Subcutaneous adipose tissue (tissue), 4 donors: ENCODE measurements around the gene DNM3. TPM values are rescaled to one million over a fixed set of nuclear protein-coding genes. Genes with fewer than 3 reads are reported as not detected.

Experiments used
- CTCF ChIP-seq: fragments of 450-650 bp; IDR thresholded peaks from one replicate; pipeline ENCODE4 v1.5.1; 2016; ENCODE audit warnings: low read depth, mild to moderate bottlenecking, control low read depth, antibody characterized with exemption, moderate library complexity
- total RNA-seq, 4 donors: library from RNA; depleted of rRNA; stranded (reverse); fragments of >200 nt; gene quantifications; one replicate each; pipeline ENCODE4 v1.1.0, GENCODE V29; 2016

Gene DNM3
- total RNA-seq, 4 donors from 2014 or later = 4.1 to 8.8 (median 7.6) TPM

- no peak for TF ChIP-seq CTCF
Observed at GRCh38 chr1:172400722-172401105, 559.4 kb downstream of the DNM3 start.

GRCh38 chr1:172401477-172401876, 560.2 kb downstream of the DNM3 start:
- TF ChIP-seq CTCF = no peak

- no peak for TF ChIP-seq CTCF
Observed at GRCh38 chr1:172401892-172402291, 560.6 kb downstream of the DNM3 start.

GRCh38 chr1:172402878-172403569, 561.7 kb downstream of the DNM3 start:
- TF ChIP-seq CTCF = no peak

GRCh38 chr1:172404121-172404520, 562.8 kb downstream of the DNM3 start:
- TF ChIP-seq CTCF = no peak

- TF ChIP-seq CTCF = no peak
Observed at GRCh38 chr1:172405912-172406311, 564.6 kb downstream of the DNM3 start.

- no peak for TF ChIP-seq CTCF
Observed at GRCh38 chr1:172406968-172407367, 565.7 kb downstream of the DNM3 start.
